ENCODE data around the gene DPYSL3. TPM values are rescaled to one million over a fixed set of nuclear protein-coding genes. Genes with fewer than 3 reads are reported as not detected.
"Not testable (repeated sequence)": the region's sequence is repeated elsewhere in the genome, so short reads cannot be mapped to it uniquely, and the experiment has no call there.

The DPYSL3 gene
- total RNA-seq, 1 donor from 2014 or later, result 165 TPM

GRCh38 chr5:147373328-147373727, 136.5 kb downstream of the DPYSL3 start:
- Mint-ChIP-seq H3K9me3 (peaks cover 5% of the 10 kb centered on the region), H3K4me1 (peaks cover 4% of the 10 kb centered on the region), H3K36me3 (peaks cover 3% of the 10 kb centered on the region), H3K27ac (no peak overlapping the region), H3K27me3 (ENCODE audit: low read depth) (no peaks in the 10 kb centered on the region), H3K4me3 (no peak overlapping the region)
- no peak for DNase-seq (ENCODE audit: low spot score in 2 of 2, unreplicated experiment in 2 of 2)
- no peak for TF ChIP-seq CTCF (IDR thresholded peaks at IDR 0.05; ENCODE audit: unreplicated experiment)

GRCh38 chr5:147372191-147372590, 137.7 kb downstream of the DPYSL3 start:
- no peak for DNase-seq (ENCODE audit: low spot score in 2 of 2, unreplicated experiment in 2 of 2)
- Mint-ChIP-seq H3K4me1 (peaks cover 4% of the 10 kb centered on the region), H3K36me3 (no peaks in the 10 kb centered on the region), H3K27me3 (ENCODE audit: low read depth) (no peaks in the 10 kb centered on the region), H3K4me3 (no peak overlapping the region), H3K27ac (no peak overlapping the region), H3K9me3 (no peaks in the 10 kb centered on the region)
- TF ChIP-seq CTCF (IDR thresholded peaks at IDR 0.05; ENCODE audit: unreplicated experiment), result no peak

- no peaks in the 10 kb centered on the region for H3K27me3 Mint-ChIP-seq (ENCODE audit: low read depth)
- no peaks in the 10 kb centered on the region for H3K36me3 Mint-ChIP-seq
- no peak overlapping the region for H3K27ac Mint-ChIP-seq
- H3K4me3 Mint-ChIP-seq, result no peak overlapping the region
- H3K9me3 Mint-ChIP-seq, result no peaks in the 10 kb centered on the region
- no peak for TF ChIP-seq CTCF (IDR thresholded peaks at IDR 0.05; ENCODE audit: unreplicated experiment)
- DNase-seq (ENCODE audit: low spot score in 2 of 2, unreplicated experiment in 2 of 2), result no peak
- peaks cover 5% of the 10 kb centered on the region for H3K4me1 Mint-ChIP-seq
Measured at GRCh38 chr5:147371290-147371689, 138.6 kb downstream of the DPYSL3 start.

- no peaks in the 10 kb centered on the region for H3K9me3 Mint-ChIP-seq
- peaks cover 11% of the 10 kb centered on the region for H3K4me1 Mint-ChIP-seq
- no peak for TF ChIP-seq CTCF (IDR thresholded peaks at IDR 0.05; ENCODE audit: unreplicated experiment)
- no peak for DNase-seq (ENCODE audit: low spot score in 2 of 2, unreplicated experiment in 2 of 2)
- H3K4me3 Mint-ChIP-seq, result no peak overlapping the region
- H3K27me3 Mint-ChIP-seq (ENCODE audit: low read depth), result no peaks in the 10 kb centered on the region
- H3K27ac Mint-ChIP-seq, result no peak overlapping the region
- H3K36me3 Mint-ChIP-seq, result no peaks in the 10 kb centered on the region
Measured at GRCh38 chr5:147369742-147370374, 140.0 kb downstream of the DPYSL3 start.

- H3K27ac Mint-ChIP-seq; H3K36me3 Mint-ChIP-seq; DNase-seq (ENCODE audit: low spot score in 2 of 2, unreplicated experiment in 2 of 2); H3K27me3 Mint-ChIP-seq (ENCODE audit: low read depth); H3K9me3 Mint-ChIP-seq; H3K4me3 Mint-ChIP-seq: not testable (repeated sequence)
- peaks cover 11% of the 10 kb centered on the region for H3K4me1 Mint-ChIP-seq
Measured at GRCh38 chr5:147367381-147367780, 142.5 kb downstream of the DPYSL3 start.

GRCh38 chr5:147361441-147362175, 148.3 kb downstream of the DPYSL3 start:
- no peak for TF ChIP-seq CTCF (IDR thresholded peaks at IDR 0.05; ENCODE audit: unreplicated experiment)
- Mint-ChIP-seq H3K4me3 (no peak overlapping the region), H3K4me1 (peaks cover 13% of the 10 kb centered on the region), H3K27me3 (ENCODE audit: low read depth) (no peaks in the 10 kb centered on the region), H3K36me3 (no peaks in the 10 kb centered on the region), H3K9me3 (peaks cover 4% of the 10 kb centered on the region), H3K27ac (no peak overlapping the region)
- DNase-seq (ENCODE audit: low spot score in 2 of 2, unreplicated experiment in 2 of 2), result no peak

All from mesothelial cell of epicardium (in vitro differentiated cells).